C4-2B (cell line): ENCODE data around the gene RTKN.

Source experiments
- CTCF ChIP-seq: fragments of 450-650 bp; conservative IDR thresholded peaks from 2 replicates; pipeline ENCODE4 v1.5.1; 2017; ENCODE audit warnings: mild to moderate bottlenecking
- ZFX ChIP-seq: fragments of 450-650 bp; IDR thresholded peaks from 2 replicates; pipeline ENCODE4 v1.6.1; 2017

GRCh38 chr2:74419345-74419744 lies 22.4 kb downstream of the RTKN start:
- TF ChIP-seq ZFX, result no peak
- no peak for TF ChIP-seq CTCF
